ENCODE measurements around the gene CDPF1.

The CDPF1 gene

GRCh38 chr22:46224044-46224897 is 25.8 kb downstream of the CDPF1 start:
- no peak for TF ChIP-seq CTCF (IDR thresholded peaks at IDR 0.05; ENCODE audit: low read depth, low read length, missing control alignments)
- no peak overlapping the region for H3K4me3 ChIP-seq (ENCODE audit: low read depth, low read length)
- no peak for DNase-seq (ENCODE audit: low read depth)

DNA sequence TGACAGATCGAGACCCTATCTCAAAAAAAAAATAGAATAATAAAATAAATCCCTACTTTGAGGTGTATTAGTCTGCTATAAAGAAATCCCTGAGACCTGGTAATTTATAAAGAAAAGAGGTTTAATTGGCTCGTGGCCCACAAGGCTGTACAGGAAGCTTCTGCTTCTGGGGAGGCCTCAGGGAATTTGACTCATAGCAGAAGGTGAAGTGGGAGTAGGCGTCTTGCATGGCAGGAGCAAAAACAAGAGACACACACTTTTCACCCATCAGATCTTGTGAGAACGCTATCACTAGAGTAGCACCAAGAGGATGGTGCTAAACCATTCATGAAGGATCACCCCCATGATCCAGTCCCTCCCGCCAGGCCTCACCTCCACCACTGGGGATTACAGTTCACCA is 29.2 kb downstream of the CDPF1 start:
- peak; percentile 15 for DNase-seq (ENCODE audit: low read depth)
- no peak for TF ChIP-seq CTCF (IDR thresholded peaks at IDR 0.05; ENCODE audit: low read depth, low read length, missing control alignments)
- no peak overlapping the region for H3K4me3 ChIP-seq (ENCODE audit: low read depth, low read length)

- H3K4me3 ChIP-seq (ENCODE audit: low read depth, low read length) = no peak overlapping the region
- no peak for TF ChIP-seq CTCF (IDR thresholded peaks at IDR 0.05; ENCODE audit: low read depth, low read length, missing control alignments)
- no peak for DNase-seq (ENCODE audit: low read depth)
These were observed 30.5 kb downstream of the CDPF1 start for GRCh38 chr22:46219636-46220035.

DNA sequence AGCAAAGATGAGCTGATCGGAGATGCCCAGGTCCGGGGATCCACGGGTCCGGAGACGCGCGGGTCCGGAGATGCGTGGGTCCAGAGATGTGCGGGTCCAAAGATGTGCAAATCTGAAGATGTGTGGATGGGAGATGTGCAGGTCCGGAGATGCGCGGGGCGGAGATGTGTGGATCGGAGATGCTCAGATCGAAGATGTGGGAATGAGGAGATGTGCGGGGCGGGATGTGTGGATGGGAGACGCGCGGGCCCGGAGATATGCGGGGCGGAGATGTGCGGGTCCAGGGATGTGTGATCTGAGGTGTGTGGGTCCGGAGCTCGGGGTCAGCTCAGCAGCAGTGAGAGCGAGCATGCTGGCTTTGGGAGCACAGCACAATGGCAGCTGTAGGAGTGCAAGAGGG is 35.5 kb downstream of the CDPF1 start:
- no peak for DNase-seq (ENCODE audit: low read depth)
- no peak overlapping the region for H3K4me3 ChIP-seq (ENCODE audit: low read depth, low read length)
- TF ChIP-seq CTCF (IDR thresholded peaks at IDR 0.05; ENCODE audit: low read depth, low read length, missing control alignments) = no peak

DNA sequence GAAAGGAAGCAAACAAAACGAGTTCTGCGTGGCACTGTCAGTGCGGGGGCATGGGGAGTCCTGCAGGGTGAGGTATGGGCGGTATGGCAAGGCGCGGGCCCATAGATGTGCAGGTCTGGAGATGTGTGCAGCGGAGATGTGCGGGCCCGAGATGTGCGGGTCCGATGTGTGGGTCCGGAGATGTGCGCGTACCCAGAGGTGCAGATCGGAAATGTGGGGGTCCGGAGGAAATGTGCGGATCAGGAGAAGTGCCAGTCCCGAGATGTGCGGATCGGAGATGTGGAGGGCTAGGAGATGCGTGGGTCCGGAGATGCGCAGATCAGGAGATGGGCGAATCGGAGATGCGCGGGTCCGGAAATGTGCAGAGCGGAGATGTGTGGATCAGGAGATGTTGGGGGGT is 35.9 kb downstream of the CDPF1 start:
- H3K4me3 ChIP-seq (ENCODE audit: low read depth, low read length) = no peak overlapping the region
- TF ChIP-seq CTCF (IDR thresholded peaks at IDR 0.05; ENCODE audit: low read depth, low read length, missing control alignments) = no peak
- no peak for DNase-seq (ENCODE audit: low read depth)

DNA sequence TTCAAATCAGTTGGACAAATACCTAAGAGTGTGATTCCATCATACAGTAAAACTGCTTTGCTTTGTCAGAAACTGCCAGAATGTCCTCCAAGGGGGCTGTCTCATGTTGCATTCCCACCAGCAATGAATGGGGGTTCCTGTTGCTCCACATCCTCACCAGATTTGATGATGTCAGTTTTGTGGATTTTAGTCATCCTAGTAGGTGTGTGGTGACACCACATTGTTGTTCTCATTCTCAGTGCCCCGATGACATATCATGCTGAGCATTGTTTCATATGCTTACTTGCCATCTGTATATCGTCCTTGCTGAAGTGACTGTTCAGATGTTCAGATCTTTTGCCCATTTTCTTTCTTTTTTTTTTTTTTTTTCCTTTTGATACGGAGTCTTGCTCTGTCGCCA is 37.0 kb downstream of the CDPF1 start:
- H3K4me3 ChIP-seq (ENCODE audit: low read depth, low read length) = no peak overlapping the region
- no peak for DNase-seq (ENCODE audit: low read depth)
- TF ChIP-seq CTCF (IDR thresholded peaks at IDR 0.05; ENCODE audit: low read depth, low read length, missing control alignments) = no peak

DNA sequence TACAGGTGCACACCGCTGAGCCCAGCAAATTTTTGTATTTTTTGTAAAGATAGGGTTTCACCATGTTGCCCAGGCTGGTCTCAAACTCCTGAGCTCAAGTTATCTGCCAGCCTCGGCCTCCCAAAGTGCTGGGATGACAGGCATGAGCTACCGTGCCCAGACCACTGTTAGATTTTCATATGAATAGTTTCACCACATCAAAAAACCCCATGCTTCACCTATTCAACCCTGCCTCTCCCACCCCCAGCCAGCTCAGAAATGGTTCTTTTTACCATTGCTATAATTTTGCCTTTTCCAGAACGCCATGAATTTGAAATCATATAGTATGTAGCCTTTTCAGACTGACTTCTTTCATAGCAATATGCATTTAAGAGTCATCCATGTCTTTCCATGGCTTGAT is 37.9 kb downstream of the CDPF1 start:
- TF ChIP-seq CTCF (IDR thresholded peaks at IDR 0.05; ENCODE audit: low read depth, low read length, missing control alignments) = no peak
- H3K4me3 ChIP-seq (ENCODE audit: low read depth, low read length) = no peak overlapping the region
- no peak for DNase-seq (ENCODE audit: low read depth)
